NCI-H82 treated with DMSO at 0.1 percent for 48 hours (cell line): ENCODE results near the gene POFUT2.

Source experiments
- DNase-seq: peaks from one replicate; lab custom pipeline; 2025; ENCODE audit not compliant: unreplicated experiment; lab: John Stamatoyannopoulos, UW

The POFUT2 gene

DNA sequence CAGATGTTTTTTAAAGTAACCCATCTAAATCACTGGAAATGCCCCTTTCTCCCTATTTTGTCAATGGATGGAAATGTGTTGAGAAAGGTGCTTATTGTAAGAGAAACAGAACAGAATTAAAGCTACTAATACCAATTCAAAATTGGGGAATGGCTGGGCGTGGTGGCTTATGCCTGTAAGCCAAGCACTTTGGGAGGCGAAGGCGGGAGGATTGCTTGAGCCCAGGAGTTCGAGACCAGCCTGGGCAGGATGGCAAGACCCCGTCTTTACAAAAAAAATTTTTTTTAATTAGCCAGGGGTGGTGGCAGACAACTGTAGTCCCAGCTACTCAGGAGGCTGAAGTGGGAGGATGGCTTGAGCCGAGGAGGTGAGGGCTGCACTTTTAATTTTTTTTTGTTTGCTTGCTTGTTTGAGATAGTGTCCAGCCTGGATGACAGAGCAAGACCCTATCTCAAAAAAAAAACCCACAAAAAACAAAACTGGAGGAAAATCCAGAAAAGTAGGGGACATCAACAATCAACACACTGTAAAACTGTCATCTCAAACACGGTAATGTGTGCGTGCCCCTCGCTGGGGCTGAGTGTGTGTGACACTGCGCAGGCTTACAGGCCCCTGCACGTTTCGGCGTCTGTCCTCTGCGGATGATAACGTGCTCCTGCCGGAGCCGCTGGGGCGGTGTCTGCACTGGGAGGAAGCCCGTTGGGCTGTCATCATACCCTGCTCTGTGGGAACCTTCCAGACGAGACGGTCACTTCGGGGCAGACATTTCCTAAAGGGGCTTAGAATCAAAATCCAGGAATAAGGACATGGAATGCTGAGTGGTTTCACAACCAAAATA is 11.6 kb upstream of the POFUT2 start:
- no peak for DNase-seq

DNA sequence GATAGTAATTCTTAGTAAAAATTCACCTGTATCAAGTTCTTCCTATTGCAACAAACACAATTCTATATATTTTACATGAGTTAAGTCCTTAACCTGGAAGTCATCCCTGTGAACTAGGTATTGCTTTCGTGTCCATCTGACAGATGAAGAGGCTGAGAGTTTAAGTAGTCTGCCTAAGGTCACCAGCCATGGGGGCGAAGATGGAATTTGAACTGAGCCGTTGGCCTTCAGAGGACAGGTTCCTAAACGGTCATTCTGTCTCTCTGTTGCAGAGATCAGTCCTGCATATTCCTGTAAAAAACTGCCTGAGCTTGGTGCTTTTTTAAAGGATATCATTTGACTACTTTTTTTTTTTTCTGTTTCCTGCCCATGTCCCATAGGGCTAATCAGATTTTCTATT is 10.2 kb upstream of the POFUT2 start:
- no peak for DNase-seq

DNA sequence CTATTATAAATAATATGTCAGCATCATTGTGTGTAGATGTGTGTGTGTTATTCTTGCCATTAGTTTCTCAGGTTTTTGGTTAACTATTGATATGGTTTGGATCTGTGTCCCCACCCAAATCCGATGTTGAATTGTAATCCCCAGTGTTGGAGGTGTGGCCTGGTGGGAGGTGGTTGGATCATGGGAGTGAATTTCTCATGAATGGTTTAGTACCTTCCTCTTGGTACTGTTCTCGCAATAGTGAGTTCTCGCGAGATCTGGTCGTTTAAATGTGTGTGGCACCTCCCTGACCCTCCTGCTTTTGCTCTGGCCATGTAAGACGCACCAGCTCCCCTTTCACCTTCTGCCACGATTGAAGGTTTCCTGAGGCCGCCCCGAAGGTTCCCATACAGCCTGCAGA is 9.6 kb upstream of the POFUT2 start:
- no peak for DNase-seq

DNA sequence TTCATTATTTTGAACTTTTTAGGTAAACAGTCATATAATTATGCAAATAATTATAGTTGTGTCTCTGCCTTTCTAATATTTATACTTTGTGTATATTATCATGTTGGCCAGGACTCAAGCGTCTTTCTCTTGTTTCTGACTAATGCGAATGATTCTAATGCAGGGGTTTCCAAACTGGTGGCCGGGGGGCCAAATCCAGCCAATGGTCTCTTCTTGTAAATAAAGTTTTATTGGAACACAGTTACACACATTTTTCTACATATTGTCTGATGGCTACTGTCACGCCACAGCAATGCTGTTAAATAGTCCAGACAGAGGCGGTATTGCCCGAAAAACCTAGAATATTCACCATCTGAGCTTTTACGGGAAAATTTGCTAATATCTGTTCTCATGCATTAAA is 8.9 kb upstream of the POFUT2 start:
- no peak for DNase-seq

DNA sequence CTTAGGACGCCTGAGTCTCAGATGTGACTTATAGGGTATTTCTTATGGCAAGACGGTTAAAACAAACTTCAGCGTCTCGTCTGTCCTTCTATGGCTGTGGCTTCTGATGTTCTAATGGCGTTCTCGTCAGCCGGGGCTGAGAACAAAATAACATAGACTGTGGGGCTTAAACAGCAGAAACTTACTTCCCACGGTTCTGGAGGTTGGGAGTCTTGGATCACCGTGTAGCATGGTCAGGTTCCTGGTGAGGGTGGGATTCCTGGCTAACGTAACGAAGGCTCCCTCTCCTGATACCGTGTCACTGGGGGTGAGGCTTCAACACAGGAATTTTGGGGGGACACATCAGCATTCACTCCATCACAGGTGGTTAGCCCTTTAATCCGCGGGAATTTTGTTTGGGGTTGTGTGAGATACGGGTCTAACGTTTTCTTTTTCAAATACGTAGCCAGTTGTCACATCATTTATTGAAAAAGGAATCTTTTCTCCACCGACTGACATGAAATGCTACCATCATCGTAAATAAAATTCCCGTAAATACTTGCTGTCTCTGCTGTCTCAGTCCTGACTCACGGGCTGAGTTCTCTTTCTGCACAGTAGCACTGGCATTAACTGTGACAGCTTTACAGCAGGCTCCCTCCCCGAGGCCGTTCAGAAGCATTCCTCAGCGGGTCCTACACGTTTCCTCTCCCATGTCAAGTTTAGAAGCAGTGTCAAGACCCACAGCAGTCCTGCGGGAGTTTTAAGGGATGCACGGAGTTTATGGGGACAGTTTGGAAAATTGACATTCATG is 8.1 kb upstream of the POFUT2 start:
- DNase-seq: no peak

DNA sequence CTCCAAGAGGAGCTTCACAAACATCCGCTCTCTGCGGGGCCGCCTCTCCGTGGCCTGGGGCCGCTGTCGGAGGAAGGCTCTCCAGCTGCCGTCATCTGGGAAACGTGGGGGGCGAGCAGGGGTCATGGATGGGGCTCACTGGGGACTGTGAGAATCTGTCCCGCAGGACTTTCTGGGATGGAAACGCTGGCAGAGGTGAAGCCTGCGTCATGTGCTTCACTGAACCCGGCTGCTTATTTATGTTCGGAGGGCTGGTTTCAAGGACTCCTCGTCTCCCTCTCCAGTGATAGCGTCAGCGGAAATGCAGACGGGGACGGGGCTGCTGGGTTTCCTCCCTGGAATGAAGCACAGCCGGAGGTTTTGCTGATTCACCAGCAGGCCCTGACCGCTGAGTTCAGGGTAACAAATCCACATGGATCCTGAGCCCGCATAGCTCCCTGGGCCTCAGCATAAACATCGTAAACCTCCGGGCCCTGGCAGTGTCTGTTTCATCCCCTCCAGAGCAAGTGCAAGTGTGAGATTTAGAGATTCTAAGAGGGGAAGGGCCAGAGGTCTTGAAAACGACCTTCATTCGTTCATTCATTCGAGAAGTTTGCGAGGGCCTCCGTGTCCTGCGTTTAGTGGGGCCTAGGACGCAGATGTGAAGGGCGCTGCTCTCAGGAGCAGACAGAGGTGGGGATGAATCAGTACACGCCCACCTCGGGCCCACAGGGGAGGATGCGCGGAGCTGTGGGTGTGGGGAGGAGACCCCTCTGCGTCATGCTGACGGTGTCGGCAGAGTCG is 7.0 kb upstream of the POFUT2 start:
- DNase-seq: no peak

DNA sequence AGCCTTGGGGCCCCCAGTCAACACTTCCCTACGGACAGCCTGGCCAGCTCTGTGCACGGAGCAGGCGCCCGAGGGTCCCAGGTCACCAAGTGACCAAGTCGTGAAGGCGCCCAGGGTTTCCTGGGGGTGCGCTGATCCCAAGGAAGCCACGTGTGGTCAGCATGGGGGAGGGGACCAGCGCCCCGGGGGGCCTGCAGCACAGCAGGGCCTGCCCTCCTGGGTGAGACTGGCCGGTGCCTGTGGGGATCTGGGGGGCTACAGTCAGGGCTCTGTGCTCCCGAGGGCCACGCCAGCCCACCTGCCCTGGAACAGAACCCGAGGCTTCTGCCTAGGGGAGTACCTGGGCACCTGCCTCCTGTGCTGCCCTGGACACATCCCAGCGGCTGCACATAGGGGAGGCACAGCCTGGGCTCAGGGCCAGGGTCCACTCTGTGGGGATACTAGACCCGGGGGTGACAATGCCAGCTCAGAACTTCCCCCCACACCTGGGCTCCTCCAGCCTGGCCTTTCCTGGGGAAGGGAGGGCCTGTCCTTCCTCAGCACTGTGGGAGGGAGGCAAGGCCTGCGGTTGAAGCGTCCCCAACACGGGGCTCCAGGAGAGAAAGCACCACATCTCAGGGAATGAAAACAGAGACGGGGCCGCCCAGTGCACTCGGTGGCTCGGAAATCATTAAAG is 6.2 kb upstream of the POFUT2 start:
- DNase-seq: no peak

DNA sequence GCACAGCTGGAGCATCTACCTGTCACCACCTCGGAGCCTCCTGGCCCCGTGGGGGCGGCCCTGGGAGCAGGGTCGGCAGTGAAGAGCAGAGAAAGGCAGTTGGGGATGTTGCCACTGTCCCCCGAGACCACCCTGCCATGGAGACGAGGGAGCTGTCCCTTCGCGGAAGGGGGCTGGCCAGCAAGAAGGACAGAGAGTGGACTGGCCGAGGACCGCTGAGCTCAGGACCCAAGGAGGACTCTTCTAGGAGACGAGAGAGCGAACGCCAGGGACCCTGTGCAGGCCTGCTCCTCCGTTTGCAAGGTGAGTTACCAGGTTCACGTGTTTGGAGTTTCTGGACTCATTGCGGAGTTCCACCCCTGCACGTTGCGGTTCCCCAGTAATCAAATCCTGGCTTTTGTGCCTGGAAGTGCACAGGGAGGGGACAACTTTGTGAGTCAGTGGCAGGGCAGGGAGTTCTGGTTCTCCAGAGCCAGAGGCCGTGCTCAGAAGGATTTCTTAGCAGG is 5.6 kb upstream of the POFUT2 start:
- DNase-seq: no peak

DNA sequence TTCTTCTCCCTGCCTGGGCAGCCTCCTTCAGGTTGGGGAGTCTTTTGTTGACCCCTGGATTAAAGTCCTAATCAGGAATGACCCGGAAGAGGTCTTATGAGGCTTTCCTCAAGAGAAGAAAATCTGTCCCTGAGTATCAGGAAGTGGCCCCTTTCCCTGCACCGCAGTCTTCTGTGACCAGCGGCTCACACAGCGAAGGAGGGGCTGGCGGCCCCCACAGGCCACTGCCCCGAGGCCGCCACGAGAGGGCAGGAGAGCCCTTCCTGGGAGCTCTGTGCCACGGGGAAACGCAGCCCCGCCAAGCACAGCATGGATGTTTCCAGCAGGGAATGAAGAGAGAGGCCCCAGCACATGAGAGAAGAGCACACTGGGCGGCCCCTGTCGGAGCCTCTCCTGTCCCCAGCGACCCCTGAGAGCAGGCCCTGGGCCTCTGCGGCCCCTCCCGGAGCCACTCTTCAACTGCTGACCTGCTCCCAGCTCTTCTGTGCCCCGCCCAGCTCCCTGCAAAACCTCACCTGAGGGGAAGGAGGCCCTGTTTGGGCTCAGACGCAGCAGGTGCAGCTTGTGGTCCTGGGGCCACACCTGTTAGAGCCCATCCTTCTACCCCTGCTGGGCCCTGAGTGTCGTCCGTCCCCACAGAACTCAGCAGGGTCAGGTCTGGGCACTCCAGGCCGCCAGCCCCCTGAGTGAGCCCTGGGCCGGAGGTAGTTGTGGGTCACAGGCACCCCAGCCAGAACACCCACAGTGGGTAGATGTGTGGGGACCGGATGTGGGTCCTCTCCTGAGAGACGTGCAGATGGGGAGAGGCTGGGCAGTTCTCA is 4.9 kb upstream of the POFUT2 start:
- no peak for DNase-seq

DNA sequence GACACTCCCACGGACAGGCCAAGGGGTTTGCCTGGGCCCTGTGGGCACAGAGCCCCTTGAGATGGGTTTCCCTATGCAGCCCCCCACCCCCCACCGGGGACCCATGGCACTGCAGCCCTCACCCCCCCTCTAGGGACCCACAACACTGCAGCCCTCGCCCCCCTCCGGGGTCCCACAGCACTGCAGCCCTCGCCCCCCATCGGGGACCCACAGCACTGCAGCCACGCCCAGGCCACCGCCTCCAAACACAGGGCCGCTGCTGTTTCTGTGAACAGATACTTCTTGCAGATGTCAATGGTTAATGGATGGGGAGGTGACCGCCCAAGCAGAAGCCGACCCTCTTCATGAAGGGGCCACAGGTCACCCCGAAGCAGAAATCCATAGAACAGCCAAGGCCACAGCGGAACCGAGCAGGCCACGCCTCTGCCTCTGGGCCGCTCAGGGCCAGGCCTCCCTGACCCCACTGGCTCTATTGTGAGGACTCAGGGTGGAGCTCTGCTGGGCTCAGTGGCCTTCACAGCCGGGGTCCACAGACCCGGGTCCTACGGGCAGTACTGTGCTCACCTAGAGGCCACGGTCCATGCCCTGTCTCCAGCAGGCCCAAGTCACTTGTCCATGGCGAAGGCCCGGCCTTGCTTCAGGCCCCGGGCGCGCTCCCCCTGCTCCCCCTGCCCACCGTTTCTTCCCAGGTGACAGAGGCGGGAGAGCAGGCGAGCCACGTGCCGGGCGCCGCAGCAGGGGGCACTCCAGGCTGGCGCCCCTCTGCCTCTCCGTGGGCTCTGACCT is 4.1 kb upstream of the POFUT2 start:
- no peak for DNase-seq

DNA sequence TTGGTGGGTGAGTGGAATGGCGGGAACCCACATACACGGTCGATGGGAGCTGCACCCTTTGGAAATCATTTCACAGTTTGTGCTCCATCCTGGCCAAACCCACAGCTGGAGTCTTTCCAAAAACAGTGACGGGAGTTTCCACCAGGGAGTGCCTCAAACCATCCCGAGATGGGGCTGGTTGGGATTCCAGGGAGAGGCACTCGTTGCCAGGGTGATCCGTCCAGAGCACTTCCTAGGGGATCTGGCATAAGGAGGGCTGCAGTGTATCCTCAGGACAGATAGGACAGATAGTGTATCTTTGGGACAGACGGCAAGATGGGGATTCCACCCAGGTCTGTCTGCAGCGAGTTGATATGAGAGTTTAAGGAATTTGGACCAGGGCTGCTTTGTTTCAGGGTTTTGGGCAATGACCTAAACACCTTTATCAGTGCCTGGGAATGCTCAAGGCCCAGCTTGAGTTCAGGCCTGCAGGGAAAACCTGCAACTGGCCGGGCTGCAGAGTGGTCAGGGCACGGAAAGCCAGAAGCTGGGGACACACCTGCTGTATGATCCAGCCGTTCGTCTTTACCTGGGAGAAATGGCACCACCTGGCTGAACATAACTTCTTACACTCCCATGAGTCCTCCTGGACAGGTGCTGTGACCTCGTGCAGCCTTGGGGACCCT is 3.4 kb upstream of the POFUT2 start:
- DNase-seq: no peak

DNA sequence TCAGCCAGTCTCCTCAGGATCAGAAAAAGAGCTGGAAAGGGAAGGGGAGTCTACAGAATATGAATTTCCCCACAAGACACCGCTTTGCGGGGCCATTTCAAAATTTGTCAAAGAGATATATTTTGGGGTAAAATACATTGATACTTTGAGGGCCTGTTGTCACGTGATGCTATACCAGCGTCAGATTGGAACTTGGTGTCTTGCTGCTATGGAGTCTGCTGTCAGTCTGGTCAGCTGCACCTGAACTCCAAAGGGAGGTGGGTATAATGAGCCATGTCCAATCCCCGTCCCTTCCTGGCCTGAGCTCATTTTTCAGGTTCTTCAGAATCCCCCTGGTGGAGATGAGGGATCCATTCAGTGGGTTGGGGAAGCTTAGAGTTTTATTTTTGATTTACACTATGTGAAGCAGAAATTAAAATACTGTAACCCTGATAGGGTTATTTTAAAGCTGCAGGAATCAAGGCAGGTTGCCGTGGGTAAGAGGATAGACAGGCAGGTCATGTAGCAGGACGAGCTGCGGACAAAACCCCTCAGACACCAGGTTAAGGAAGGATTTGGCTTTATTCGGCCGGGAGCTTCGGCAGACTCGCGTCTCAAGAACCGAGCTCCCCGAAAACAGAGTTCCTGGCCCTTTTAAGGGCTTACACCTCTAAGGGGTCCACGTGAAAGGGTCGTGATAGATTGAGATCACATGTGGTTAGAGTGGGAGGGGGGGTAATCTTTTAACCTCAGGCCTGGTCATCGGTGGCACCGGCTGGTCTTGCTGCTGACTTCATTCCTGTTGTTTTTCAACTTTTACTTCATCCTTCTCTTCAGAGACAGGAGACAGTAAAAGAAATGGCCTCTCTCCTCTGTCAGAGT is 2.2 kb upstream of the POFUT2 start:
- DNase-seq: no peak

DNA sequence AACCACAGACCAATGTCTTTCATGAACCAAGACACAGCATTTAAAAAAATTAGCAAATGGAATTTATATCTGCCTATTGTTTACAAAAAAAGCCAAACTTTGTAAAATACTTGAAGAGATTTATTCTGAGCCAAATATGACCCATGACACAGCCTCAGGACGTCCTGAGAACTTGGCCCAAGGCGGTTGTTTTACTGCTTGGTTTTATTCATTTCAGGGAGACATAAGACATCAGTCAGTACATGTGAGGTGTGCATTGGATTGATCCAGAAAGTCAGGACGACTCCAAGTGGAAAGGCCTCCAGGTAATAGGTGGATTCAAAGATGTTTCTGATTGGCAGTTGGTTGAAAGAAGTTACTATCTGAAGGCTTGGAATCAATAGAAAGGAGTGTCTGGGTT is 1.4 kb upstream of the POFUT2 start:
- DNase-seq: no peak

DNA sequence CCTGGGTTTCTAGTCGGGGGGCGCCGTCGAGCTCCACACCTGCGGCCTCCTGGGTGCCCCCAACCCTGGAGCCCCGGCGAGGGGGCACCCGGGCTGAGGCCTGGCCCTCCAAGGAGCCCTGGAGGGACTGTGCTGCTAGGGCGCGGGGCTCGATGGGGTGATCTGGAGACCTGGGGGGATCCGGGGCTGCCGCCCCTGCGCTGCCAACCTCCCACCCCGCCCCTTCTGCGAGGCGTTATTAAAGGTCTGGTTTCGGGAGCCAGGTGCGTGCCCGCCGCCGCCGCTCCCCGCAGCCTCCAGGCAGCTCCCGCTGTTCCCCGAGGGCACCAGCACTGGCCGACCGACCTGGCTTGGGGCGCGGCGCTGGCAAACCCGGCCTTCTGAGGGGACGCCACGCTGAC is 746 bp upstream of the POFUT2 start:
- DNase-seq: no peak

DNA sequence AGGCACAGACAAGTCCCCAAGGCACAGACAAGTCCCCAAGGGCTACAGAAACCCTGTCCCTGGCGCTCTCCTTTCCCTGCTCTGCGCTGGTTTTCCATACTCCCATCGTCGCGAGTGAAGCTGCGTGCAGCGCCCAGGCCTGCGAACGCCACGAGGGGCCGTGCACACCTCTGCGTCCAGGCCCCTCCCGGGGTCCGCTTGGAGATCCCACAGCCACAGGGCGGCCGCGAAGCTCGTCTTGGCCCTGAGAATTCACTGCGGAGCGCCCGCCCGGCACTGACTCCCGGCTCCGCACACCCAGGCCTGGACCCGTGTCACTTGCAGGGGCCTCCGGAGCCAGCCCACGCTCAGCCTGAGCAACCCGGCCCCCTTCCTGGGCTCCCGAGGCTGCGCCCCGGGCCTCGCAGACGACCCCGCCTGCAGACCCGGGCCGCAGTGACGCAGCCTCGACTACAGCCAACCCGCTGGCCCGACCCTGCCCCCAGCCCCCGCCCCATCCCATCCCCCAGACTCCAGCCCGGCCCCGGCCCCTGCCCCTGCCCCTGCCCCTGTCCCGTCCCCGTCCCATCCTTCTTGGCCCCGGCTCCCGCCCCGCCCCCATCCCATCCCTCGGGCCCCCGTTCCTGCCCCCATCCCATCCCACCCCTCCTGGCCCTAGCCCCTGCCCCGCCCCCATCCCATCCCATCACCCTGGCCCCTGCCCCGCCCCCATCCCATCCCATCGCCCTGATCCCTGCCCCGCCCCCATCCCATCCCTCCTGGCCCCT is 841 bp downstream of the POFUT2 start:
- DNase-seq: no peak

DNA sequence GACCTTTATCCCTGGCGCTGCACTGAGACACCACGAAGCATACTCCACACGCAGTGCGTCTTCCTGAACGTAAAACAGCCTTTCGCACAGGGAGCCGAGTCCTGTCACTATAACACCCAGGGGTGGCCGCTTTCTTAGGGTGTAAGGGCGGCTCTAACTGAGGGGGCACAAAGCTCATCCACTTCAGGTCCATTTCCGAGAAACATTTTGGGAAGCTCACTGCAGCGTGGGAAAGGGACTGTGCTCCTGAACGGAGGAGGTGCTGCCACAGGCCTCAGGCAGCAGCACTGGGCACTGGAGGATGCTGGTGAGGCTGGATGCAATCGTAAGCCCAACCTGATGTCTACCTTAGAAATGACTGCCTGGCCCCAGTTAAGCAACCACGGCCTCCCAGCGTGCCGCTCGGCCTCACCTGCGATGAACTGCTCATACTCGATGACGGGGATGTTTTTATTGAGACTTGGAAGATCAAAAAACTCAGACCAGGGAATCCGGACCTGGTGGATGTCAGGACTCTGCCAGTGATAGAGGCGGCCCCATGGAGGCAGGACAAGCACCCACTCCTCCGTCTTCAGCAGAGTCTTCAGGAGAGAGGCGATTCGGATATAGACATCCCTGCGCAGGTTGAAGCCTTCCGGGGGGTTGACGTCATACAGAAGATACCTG is 2.3 kb downstream of the POFUT2 start:
- no peak for DNase-seq

DNA sequence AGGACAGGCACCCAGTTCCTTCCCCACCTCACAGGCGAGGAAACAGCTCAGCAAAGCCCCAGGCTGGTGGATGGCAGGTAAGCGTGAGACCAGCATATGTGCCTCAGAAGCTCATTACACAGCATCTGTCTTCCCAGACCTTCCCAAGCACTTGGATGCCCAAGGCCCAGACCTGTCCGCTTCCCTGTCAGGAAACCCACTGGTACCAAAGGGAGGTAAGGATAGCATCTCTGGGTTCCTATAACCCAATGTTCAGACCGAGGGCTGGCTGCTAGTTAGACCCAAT is 3.3 kb downstream of the POFUT2 start:
- DNase-seq: no peak
